Measurements from ENCODE around the gene SLC13A2. TPM values are rescaled to one million over a fixed set of nuclear protein-coding genes. Genes with fewer than 3 reads are reported as not detected.
A peak's percentile ranks its signal among the peaks of the same experiment; 100 is the strongest.

SLC13A2 gene
- total RNA-seq, 1 experiment from 2014 or later: not detected

GRCh38 chr17:28470914-28471366, 2.5 kb upstream of the SLC13A2 start:
- no peak for DNase-seq (ENCODE audit: low spot score)

DNA sequence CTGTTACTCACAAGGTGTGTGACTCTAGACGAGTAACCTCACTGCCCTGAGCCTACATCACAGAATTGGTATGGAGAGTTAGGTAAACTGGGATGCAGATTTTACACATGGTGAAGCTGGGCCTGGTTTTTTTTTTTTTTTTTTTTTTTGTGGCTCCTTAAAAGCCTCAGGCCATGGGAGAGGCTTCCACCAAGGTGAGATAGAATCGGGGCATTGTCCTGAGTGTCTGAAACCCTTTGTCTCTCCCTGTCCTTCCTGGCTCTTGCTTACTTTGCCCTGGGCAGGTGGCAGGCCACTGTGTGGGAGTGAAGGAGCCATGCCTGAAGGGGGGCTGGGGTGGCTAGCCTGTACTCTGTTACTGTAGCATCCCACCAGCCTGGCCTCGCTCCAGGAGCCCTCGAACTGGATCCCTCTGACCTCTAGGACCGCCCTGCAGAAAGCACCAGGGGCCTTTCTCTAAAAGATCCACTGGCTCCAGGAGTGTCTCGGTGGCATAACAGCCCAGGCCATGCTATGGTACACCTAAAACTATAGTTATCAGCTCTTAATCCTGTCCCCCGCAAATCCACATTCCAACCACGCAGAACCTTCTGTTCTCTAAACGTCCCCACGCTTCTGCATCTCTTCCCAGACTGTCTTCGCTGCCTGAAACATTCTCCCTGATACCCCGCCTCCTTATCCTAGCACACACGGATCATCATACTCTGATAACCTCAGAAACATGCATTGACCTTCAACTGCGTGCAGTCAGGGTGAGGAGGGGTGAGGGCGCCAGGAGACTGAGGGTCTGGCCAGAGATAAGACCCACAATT, 1.7 kb upstream of the SLC13A2 start:
- no peak for DNase-seq (ENCODE audit: low spot score)

DNA sequence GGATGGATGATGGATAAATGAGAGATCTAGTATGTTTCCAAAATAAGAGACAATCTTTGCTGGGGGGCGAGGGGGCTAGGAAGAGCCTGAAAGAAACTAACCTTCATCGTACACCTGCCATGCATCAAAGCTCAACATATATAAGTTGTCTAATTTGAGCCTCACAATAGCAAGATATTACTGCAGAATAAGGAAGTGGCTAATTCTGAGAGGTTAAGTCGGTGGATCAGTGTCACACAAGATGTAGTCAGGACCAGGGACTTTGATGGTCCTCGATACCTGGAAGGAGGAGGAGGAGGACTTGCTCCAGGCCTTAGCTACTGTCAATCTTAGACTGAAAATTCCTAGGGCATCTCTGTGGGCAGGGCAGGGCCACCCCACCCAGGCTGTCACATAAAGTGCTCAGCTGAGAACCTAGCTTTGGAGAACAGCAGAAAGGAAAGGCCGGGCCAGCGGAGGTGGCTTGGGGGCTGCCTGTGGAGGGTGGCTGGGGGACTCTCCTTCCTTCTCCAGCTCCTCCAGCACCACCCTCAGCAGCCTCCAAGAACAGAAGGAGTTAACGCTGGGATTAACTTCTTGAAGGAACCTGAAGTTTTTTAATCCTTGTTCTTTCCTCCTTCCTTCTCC, 460 bp upstream of the SLC13A2 start:
- DNase-seq (ENCODE audit: low spot score): no peak

DNA sequence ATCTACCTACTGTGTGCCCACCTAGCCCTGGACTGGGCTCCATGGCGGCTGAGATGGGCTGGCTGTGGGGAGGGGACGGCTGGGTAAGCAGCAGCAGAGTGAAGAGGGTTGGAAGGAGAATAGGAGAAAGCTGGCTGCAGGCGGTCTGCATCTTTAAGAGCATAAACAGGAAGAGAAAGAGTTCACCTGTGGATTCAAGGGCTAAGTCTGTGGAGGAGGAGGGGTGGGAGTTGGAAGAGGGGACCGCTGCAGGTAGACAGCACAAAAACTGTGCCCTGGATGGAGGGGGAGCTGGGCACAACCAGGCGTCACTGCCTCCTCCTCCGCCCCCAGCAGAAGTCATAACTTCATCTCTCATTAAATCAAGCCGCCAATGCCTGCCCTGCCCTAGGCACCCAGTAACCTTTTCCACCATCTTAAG, 677 bp downstream of the SLC13A2 start:
- DNase-seq (ENCODE audit: low spot score): no peak

DNA sequence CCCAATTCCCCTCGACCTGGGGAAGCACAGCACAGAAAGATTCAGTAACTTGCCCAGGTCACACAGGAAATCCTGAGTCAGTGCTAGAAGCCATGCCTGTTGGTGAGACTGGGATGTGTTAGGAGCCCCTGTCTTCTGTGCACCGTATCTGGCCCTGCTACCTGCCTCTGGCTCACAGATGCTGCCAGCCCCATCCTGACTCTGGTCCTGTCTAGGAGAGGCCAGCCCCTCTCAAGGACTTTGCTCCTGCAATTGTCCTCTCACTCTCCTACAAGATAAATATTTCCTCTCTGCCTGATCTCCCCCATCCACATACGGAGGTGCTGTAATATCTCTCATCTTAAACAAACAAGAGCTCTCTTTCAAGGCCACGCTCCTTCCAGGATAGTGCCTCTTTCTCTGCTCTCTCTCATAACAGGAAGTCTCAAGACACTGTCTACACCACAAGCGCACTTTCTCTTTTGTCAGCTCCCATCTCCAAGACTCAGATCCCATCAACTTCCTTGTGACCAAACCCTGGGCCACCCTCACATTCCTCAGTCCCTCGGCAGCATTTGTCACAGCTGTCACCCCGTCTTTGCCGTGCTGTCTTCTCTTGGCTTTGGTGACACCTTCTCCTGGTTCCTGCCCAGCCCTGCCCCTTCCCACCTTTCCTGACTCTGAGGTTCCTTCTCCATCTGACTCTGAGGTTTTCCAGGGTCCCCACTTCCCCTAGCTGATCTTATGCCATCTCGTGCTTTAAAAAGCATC, 1.9 kb downstream of the SLC13A2 start:
- DNase-seq (ENCODE audit: low spot score): peak; percentile 60

DNA sequence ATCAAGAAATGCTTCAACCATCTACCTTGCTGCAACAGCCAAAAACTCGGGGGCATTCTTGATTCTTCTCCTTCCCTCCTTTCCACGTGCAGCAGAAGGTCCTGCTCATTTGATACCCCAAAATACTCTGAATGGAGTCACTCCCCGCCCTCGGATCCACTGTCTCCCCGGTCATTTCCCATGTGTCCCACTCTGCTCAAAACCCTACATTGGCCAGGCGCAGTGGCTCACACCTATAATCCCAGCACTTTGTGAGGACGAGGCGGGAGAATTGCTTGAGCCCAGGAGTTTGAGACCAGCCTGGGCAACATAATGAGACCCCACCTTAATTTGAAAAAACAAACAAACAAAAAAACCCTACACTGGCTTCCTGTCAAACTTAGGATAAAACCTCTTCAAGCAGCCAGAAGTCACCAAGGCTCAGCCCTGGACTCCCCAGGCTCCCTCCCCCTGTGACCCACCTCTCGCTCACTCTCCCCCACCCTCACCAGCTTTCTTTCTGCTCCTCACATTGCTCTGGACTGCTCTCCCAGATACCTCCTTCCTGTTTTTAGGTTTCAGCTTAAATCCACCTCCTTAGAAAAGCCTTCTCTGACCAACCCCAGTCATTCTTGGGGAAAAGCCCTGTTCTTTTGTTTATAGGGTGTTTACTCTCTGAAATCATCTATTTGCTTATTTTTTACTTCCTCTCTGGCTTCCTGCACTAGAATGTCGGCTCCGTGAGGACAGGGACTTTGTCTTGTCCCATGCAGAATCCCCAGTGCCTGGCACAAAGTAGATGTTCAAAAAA, 2.8 kb downstream of the SLC13A2 start:
- DNase-seq (ENCODE audit: low spot score): no peak

DNA sequence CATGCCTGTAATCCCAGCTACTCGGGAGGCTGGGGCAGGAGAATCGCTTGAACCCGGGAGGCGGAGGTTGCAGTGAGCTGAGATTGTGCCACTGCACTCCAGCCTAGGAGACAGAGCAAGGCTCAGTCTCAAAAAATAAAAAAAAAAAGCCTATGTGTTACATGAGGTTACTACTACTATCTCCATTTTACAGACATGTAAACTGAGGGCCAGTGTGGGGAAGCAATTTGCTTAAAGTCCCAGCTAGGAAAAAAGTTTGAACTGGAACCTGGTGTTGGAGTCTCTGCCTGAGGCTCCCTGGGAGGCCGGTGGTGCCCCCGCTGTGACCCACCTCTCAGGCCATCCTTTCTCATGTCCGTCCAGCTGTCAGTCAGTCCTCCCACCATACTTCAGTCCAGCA, 4.5 kb downstream of the SLC13A2 start:
- no peak for DNase-seq (ENCODE audit: low spot score)

GRCh38 chr17:28478712-28479615, 5.5 kb downstream of the SLC13A2 start:
- no peak for DNase-seq (ENCODE audit: low spot score)

DNA sequence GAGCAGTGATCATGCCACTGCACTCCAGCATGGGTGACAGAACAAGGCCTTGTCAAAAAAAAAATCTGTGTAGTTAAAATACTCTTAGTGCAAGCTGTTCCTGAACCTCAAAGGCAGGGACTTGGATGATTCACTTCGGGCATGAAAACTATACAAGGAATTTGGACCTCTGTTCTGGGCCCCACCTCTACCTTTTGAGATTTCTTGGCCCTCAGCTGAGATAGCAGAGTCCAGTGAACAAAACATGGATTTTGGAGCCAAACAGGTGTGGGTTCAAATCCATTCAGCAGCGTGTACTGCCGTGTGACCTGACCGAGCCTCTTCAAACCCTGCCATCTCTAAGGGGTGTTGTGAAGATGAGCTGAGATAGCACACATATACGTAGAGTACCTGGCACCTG, 6.8 kb downstream of the SLC13A2 start:
- no peak for DNase-seq (ENCODE audit: low spot score)

DNA sequence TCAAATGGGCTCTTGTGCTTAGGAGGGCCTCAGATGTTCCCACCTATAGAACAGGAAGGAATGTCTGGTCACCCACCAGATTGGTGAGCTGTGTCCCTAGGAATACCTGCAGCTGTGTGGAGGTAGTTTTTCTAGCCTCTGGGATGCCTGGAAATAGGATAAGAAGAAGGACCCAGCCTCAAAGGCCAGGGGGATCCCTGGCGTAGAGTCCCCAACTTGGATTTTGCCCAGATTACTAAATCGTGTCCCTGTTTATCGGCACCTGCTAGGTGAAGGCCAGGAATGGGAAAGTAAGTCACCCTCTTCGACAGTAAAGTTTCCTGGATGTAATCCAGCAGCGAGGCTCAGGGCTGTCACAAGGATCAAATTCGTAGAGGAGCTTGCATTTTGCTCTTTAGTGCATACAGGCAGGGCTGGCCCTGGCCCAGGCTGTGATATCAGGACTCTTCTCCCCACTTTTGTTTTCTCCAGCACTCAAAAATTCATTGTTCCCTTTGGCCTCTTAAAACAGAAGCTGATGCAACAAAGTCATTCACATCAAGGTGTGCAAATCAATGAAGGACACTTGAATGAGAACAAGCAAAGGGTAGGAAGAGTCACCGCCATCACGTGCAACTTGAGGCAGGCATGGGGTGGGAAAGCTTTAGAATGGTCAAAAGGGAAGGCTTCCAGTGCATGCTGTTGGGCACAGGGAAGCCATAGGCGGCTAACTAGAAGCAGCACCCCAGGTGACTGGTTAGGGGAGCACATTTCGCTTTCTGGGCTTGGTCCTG, 7.5 kb downstream of the SLC13A2 start:
- no peak for DNase-seq (ENCODE audit: low spot score)

DNA sequence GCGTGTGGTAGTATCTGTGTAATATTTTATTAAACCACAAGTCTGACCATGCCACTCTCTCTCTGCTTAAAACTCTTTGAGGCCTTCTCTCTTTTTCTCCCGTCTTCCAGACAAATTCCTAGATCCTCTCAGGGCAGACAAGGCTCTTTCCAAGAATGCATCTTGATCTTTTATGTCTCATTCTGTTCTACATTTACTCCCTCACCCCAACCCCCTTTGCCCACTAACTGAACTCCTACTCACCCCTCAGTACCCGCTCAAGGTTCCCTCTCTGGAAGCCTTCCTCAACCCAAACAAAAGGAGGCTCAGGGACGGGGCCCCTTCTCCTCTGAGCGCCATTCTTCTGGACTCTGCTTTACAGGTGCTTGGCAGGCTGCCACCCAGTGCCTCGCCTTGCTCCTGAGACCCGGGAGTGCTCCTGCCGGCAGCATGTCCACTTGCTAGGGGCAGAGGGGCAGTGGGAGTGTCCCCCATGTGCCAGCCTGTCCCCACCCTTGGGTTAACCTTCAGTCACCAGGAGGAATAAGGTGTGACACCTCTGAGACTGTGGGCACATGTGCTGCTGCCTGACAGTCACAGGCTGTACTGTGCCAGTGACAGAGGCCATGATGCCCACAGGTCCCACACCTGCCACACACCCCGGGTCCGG, 9.2 kb downstream of the SLC13A2 start:
- no peak for DNase-seq (ENCODE audit: low spot score)

DNA sequence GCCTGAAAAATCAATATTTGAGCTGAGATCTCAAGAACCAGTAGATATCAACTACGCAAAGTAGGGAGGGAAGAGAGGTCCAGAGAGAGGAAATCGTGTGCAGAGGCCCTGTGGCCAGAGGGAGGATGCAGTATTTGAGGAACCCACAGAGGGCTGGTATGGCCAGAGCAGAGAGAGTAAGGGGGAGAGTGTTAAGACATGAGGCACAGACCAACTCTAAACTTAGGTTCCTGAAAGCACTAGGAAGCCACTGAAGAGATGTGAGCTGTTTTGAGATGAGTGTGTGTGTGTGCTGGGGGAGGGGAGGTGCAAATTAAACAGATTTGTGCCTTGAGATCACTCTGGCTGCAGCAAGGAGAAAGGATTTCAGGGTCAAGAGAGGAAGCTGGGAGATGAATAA, 10.9 kb downstream of the SLC13A2 start:
- no peak for DNase-seq (ENCODE audit: low spot score)

- no peak for DNase-seq (ENCODE audit: low spot score)
These were observed 11.6 kb downstream of the SLC13A2 start for GRCh38 chr17:28485049-28485448.

GRCh38 chr17:28487881-28488532, 14.6 kb downstream of the SLC13A2 start:
- no peak for DNase-seq (ENCODE audit: low spot score)

DNA sequence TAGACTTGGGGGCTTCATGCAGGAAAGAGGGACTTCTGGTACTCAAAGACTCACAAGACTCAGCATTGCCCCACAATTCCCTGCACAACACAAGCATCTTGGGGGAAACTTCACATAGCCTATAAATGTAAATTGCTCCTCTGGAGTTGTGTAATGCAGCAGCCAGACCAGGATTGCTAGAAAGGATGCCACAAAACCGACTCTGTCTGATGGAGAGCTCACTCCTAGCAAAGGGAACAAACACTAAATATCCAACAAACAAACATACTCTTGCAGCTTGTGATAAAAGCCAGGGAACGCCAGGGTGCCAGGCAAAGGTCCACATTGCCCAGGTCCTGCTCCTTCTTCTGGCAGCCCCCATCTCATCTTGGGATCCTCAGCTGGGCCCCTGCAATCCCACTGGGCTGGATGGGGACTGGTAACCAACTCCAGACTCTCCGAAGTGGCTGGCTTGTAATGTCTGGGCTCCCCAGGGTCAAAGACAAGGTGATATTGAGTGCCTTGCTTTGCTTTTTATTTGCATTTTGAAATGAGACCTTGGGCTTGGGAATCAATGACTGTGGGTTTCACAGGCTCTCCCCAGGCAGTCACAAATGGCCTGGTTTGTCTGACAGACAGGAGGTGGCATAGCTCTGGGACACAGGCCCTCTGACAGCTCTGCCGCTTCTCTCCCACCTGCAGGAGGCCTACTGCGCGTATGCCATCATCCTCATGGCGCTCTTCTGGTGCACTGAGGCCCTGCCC, 15.3 kb downstream of the SLC13A2 start:
- no peak for DNase-seq (ENCODE audit: low spot score)

GRCh38 chr17:28491286-28491685, 17.8 kb downstream of the SLC13A2 start:
- no peak for DNase-seq (ENCODE audit: low spot score)

DNA sequence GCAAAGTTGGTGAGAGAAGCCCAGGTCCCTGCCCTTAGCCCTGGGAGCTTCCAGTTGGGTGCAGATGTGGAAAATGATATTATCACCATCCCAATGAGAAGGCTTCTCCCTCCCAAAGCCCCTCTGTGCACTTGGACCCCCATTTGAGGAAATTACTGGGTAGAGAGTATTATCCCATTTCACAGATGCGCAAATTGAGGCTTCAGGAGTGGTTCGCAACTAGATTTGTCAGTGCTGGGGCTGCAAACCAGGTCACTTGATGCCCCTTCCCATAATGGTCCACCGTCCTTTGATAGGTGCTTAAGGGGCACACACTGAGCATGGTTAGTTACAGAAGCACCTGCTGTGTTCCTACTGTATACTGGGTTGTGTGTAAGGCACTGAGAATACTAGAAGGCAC, 18.4 kb downstream of the SLC13A2 start:
- no peak for DNase-seq (ENCODE audit: low spot score)

All from HT-29 (cell line).